ENCODE measurements around the gene MAPT.

Gene MAPT

GRCh38 chr17:45975640-45976295, 81.4 kb downstream of the MAPT start:
- DNase-seq = no peak

GRCh38 chr17:45976391-45976754, 82.0 kb downstream of the MAPT start:
- DNase-seq = no peak

- DNase-seq = no peak
Observed at GRCh38 chr17:45976755-45977505, 82.6 kb downstream of the MAPT start.

- no peak for DNase-seq
Observed at GRCh38 chr17:45977506-45977824, 83.1 kb downstream of the MAPT start.

- no peak for DNase-seq
Observed at GRCh38 chr17:45977976-45978626, 83.7 kb downstream of the MAPT start.

- no peak for DNase-seq
Observed at GRCh38 chr17:45979137-45979536, 84.8 kb downstream of the MAPT start.

GRCh38 chr17:45980855-45981254, 86.5 kb downstream of the MAPT start:
- no peak for DNase-seq

GRCh38 chr17:45981306-45981705, 87.0 kb downstream of the MAPT start:
- DNase-seq = no peak

GRCh38 chr17:45982791-45983613, 88.6 kb downstream of the MAPT start:
- DNase-seq = no peak

- DNase-seq = no peak
Observed at GRCh38 chr17:45983614-45984310, 89.4 kb downstream of the MAPT start.

- no peak for DNase-seq
Observed at GRCh38 chr17:45984368-45984767, 90.0 kb downstream of the MAPT start.

GRCh38 chr17:45985447-45985846, 91.1 kb downstream of the MAPT start:
- DNase-seq = no peak

GRCh38 chr17:45986056-45986455, 91.7 kb downstream of the MAPT start:
- no peak for DNase-seq

GRCh38 chr17:45987706-45988105, 93.4 kb downstream of the MAPT start:
- DNase-seq = no peak

- no peak for DNase-seq
Observed at GRCh38 chr17:45989759-45990158, 95.4 kb downstream of the MAPT start.

- DNase-seq = no peak
Observed at GRCh38 chr17:45990886-45991285, 96.5 kb downstream of the MAPT start.

GRCh38 chr17:45991341-45991740, 97.0 kb downstream of the MAPT start:
- DNase-seq = no peak

- DNase-seq = no peak
Observed at GRCh38 chr17:45992175-45992574, 97.8 kb downstream of the MAPT start.

GRCh38 chr17:45992904-45993303, 98.5 kb downstream of the MAPT start:
- DNase-seq = no peak

GRCh38 chr17:45993962-45994627, 99.7 kb downstream of the MAPT start:
- DNase-seq = no peak

- DNase-seq = no peak
Observed at GRCh38 chr17:45994987-45995386, 100.6 kb downstream of the MAPT start.

GRCh38 chr17:45995627-45996270, 101.4 kb downstream of the MAPT start:
- no peak for DNase-seq
